ENCODE data around the gene ZNF543.

Gene ZNF543

DNA sequence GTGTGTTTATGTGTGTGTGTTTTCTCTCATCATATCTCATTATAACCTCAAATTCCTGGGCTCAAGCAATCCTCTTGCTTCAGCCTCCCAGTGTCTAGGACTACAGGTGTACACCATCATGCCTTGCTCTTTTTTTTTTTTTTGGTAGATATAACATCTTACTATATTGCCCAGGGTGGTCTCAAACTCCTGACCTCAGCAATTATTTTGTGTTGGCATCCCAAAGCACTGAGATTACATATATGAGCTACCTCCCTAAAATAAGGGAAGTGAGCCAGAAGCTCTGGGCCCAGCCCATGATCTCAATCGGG, 448 bp upstream of the ZNF543 start:
- Histone ChIP-seq H4K91ac (ENCODE audit: low read length) (no peak overlapping the region), H2BK12ac (ENCODE audit: low read length in 2 of 2) (no peak overlapping the region), H2BK5ac (ENCODE audit: low read depth, low read length, poor library complexity, severe bottlenecking) (no peak overlapping the region), H3K9ac (ENCODE audit: low read length) (peak overlapping the region; percentile 97), H3K36me3 (ENCODE audit: control insufficient read depth in 1 of 2, insufficient read depth in 2 of 2, low read depth in 1 of 2, low read length in 2 of 2) (peaks cover 9 to 16% of the 10 kb centered on the region in 2 experiments), H3K18ac (ENCODE audit: low read depth in 1 of 2, low read length in 2 of 2) (peak overlapping the region; percentile 40 to 93), H2AFZ (ENCODE audit: low read depth, low read length) (peak overlapping the region; percentile 88), H3K27ac (ENCODE audit: low read length, poor library complexity, severe bottlenecking) (peak overlapping the region; percentile 76), H3K4me3 (ENCODE audit: insufficient read depth in 1 of 2, low read depth in 1 of 2, low read length in 2 of 2) (peak overlapping the region; percentile 80 to 100), H2BK120ac (ENCODE audit: low read depth, low read length) (no peak overlapping the region), H3K4me2 (ENCODE audit: low read length, poor library complexity, severe bottlenecking) (peak overlapping the region; percentile 53), H3K4ac (ENCODE audit: low read depth in 1 of 2, low read length in 2 of 2) (peak overlapping the region in 1 of 2 experiments; percentile 86), H3K4me1 (ENCODE audit: control insufficient read depth, insufficient read depth, low read depth, low read length) (peaks cover 9% of the 10 kb centered on the region), H3K79me1 (replicated peaks; ENCODE audit: low read length, poor library complexity, severe bottlenecking) (peaks cover 16% of the 10 kb centered on the region), H3K14ac (ENCODE audit: low read length in 2 of 2) (no peak overlapping the region), H3K27me3 (ENCODE audit: control insufficient read depth in 1 of 2, insufficient read depth in 1 of 2, low read length in 2 of 2) (peaks cover 0 to 7% of the 10 kb centered on the region in 2 experiments), H3K9me3 (ENCODE audit: control insufficient read depth, low read length) (no peaks in the 10 kb centered on the region), H2BK15ac (ENCODE audit: low read depth, poor library complexity, severe bottlenecking) (no peak overlapping the region), H3K23ac (ENCODE audit: low read length in 2 of 2) (no peak overlapping the region), H2AK5ac (ENCODE audit: low read length, severe bottlenecking) (peak overlapping the region; percentile 21), H4K8ac (ENCODE audit: low read length) (peak overlapping the region; percentile 94)
- no peak for DNase-seq
- 8% methylated on average over 1 of the region's 1 CpG for WGBS

DNA sequence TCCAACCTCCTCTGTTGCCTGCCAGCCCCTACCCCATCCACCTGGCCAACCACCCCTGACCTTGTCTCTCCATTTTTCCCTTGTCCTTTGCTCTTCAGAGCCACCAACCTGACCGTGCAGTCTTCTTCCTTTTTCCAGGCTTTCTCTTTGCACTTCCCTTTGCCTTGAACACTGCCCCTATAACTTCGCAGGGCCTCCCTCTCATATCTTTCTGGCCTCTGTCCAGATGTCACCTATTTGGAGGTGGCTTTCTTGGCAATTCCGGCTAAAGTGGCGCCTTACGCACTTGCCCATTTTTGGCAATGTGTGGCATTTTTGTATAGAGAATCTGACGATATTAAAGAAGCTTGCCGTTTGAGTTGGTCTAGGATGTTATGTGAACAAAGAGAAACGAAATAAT, 844 bp downstream of the ZNF543 start:
- Histone ChIP-seq H2AFZ (ENCODE audit: low read depth, low read length) (no peak overlapping the region), H3K4me1 (ENCODE audit: control insufficient read depth, insufficient read depth, low read depth, low read length) (peaks cover 9% of the 10 kb centered on the region), H4K8ac (ENCODE audit: low read length) (no peak overlapping the region), H3K9me3 (ENCODE audit: control insufficient read depth, low read length) (no peaks in the 10 kb centered on the region), H2BK120ac (ENCODE audit: low read depth, low read length) (no peak overlapping the region), H3K4me2 (ENCODE audit: low read length, poor library complexity, severe bottlenecking) (peak overlapping the region; percentile 80), H3K14ac (ENCODE audit: low read length in 2 of 2) (no peak overlapping the region), H2BK12ac (ENCODE audit: low read length in 2 of 2) (no peak overlapping the region), H3K4ac (ENCODE audit: low read depth in 1 of 2, low read length in 2 of 2) (peak overlapping the region in 1 of 2 experiments; percentile 57), H3K27ac (ENCODE audit: low read length, poor library complexity, severe bottlenecking) (no peak overlapping the region), H3K18ac (ENCODE audit: low read depth in 1 of 2, low read length in 2 of 2) (no peak overlapping the region), H3K36me3 (ENCODE audit: control insufficient read depth in 1 of 2, insufficient read depth in 2 of 2, low read depth in 1 of 2, low read length in 2 of 2) (peaks cover 19 to 29% of the 10 kb centered on the region in 2 experiments), H2BK5ac (ENCODE audit: low read depth, low read length, poor library complexity, severe bottlenecking) (no peak overlapping the region), H3K4me3 (ENCODE audit: insufficient read depth in 1 of 2, low read depth in 1 of 2, low read length in 2 of 2) (peak overlapping the region; percentile 80 to 100), H3K79me1 (replicated peaks; ENCODE audit: low read length, poor library complexity, severe bottlenecking) (peaks cover 26% of the 10 kb centered on the region), H3K27me3 (ENCODE audit: control insufficient read depth in 1 of 2, insufficient read depth in 1 of 2, low read length in 2 of 2) (peaks cover 0 to 3% of the 10 kb centered on the region in 2 experiments), H3K23ac (ENCODE audit: low read length in 2 of 2) (no peak overlapping the region), H2AK5ac (ENCODE audit: low read length, severe bottlenecking) (no peak overlapping the region), H3K9ac (ENCODE audit: low read length) (peak overlapping the region; percentile 97), H4K91ac (ENCODE audit: low read length) (no peak overlapping the region), H2BK15ac (ENCODE audit: low read depth, poor library complexity, severe bottlenecking) (no peak overlapping the region)
- DNase-seq, result no peak
- WGBS, result 61% methylated on average over 8 of the region's 8 CpGs

DNA sequence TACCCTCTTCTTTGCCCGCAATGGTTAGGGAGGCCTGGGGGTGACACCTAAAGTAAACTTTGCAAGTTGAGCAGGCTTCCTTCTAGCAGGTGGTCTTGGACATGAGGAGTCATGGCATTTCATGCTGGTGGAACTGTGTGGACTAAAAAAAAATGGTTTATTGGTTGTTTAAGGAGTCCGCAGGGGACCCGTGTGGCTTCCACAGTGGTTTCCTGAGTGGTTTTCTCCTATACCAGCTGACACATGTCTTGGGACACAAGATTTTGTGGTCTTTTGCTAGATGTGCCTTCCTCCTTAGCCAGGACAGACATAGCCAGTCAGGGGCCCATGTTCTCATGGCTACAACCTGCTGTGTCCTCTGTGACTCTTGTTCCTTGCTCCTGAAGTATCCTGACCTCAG, 1.5 kb downstream of the ZNF543 start:
- no peak overlapping the region for H2AFZ ChIP-seq (ENCODE audit: low read depth, low read length)
- no peak overlapping the region for H2BK15ac ChIP-seq (ENCODE audit: low read depth, poor library complexity, severe bottlenecking)
- no peak overlapping the region for H3K4ac ChIP-seq (ENCODE audit: low read depth in 1 of 2, low read length in 2 of 2)
- H4K91ac ChIP-seq (ENCODE audit: low read length), result no peak overlapping the region
- no peak for DNase-seq
- H3K9ac ChIP-seq (ENCODE audit: low read length), result peak overlapping the region; percentile 97
- peaks cover 25 to 35% of the 10 kb centered on the region in 2 experiments for H3K36me3 ChIP-seq (ENCODE audit: control insufficient read depth in 1 of 2, insufficient read depth in 2 of 2, low read depth in 1 of 2, low read length in 2 of 2)
- WGBS, result 96% methylated on average over 3 of the region's 3 CpGs
- peaks cover 29% of the 10 kb centered on the region for H3K79me1 ChIP-seq (replicated peaks; ENCODE audit: low read length, poor library complexity, severe bottlenecking)
- H3K4me3 ChIP-seq (ENCODE audit: insufficient read depth in 1 of 2, low read depth in 1 of 2, low read length in 2 of 2), result peak overlapping the region in 1 of 2 experiments; percentile 100
- H2BK12ac ChIP-seq (ENCODE audit: low read length in 2 of 2), result no peak overlapping the region
- H3K4me2 ChIP-seq (ENCODE audit: low read length, poor library complexity, severe bottlenecking), result peak overlapping the region; percentile 80
- H3K27me3 ChIP-seq (ENCODE audit: control insufficient read depth in 1 of 2, insufficient read depth in 1 of 2, low read length in 2 of 2), result no peaks in the 10 kb centered on the region
- H3K27ac ChIP-seq (ENCODE audit: low read length, poor library complexity, severe bottlenecking), result no peak overlapping the region
- no peak overlapping the region for H2BK120ac ChIP-seq (ENCODE audit: low read depth, low read length)
- H3K9me3 ChIP-seq (ENCODE audit: control insufficient read depth, low read length), result no peaks in the 10 kb centered on the region
- no peak overlapping the region for H2BK5ac ChIP-seq (ENCODE audit: low read depth, low read length, poor library complexity, severe bottlenecking)
- H3K14ac ChIP-seq (ENCODE audit: low read length in 2 of 2), result no peak overlapping the region
- H3K4me1 ChIP-seq (ENCODE audit: control insufficient read depth, insufficient read depth, low read depth, low read length), result peaks cover 9% of the 10 kb centered on the region
- no peak overlapping the region for H3K18ac ChIP-seq (ENCODE audit: low read depth in 1 of 2, low read length in 2 of 2)
- no peak overlapping the region for H3K23ac ChIP-seq (ENCODE audit: low read length in 2 of 2)
- H2AK5ac ChIP-seq (ENCODE audit: low read length, severe bottlenecking), result no peak overlapping the region
- H4K8ac ChIP-seq (ENCODE audit: low read length), result no peak overlapping the region

DNA sequence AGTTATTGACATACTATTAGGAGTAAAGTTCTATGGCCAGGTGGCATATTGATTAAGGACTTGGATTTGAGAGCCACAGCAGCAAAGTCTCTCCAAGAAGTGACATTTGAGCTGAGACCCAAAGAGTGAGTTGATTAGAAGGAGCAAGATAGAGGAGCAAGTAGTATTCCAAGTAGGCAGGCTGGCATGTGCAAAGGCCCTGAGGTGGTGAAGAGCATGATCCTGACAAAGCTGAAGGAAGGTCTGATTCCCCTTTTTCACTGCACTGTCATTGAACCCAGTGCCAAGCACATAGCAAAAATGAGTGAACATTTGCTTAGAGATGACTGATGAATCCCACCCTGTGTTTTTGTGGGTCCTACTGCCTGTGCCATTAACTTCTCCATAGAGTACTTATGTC, 4.7 kb downstream of the ZNF543 start:
- Histone ChIP-seq H3K4me3 (ENCODE audit: insufficient read depth in 1 of 2, low read depth in 1 of 2, low read length in 2 of 2) (no peak overlapping the region), H4K8ac (ENCODE audit: low read length) (no peak overlapping the region), H2AFZ (ENCODE audit: low read depth, low read length) (no peak overlapping the region), H2BK5ac (ENCODE audit: low read depth, low read length, poor library complexity, severe bottlenecking) (no peak overlapping the region), H3K18ac (ENCODE audit: low read depth in 1 of 2, low read length in 2 of 2) (no peak overlapping the region), H3K4me1 (ENCODE audit: control insufficient read depth, insufficient read depth, low read depth, low read length) (peaks cover 9% of the 10 kb centered on the region), H3K36me3 (ENCODE audit: control insufficient read depth in 1 of 2, insufficient read depth in 2 of 2, low read depth in 1 of 2, low read length in 2 of 2) (peaks cover 48 to 64% of the 10 kb centered on the region in 2 experiments), H3K4ac (ENCODE audit: low read depth in 1 of 2, low read length in 2 of 2) (no peak overlapping the region), H3K14ac (ENCODE audit: low read length in 2 of 2) (no peak overlapping the region), H3K27ac (ENCODE audit: low read length, poor library complexity, severe bottlenecking) (no peak overlapping the region), H2BK15ac (ENCODE audit: low read depth, poor library complexity, severe bottlenecking) (no peak overlapping the region), H2AK5ac (ENCODE audit: low read length, severe bottlenecking) (no peak overlapping the region), H3K4me2 (ENCODE audit: low read length, poor library complexity, severe bottlenecking) (no peak overlapping the region), H2BK12ac (ENCODE audit: low read length in 2 of 2) (no peak overlapping the region), H3K23ac (ENCODE audit: low read length in 2 of 2) (no peak overlapping the region), H3K27me3 (ENCODE audit: control insufficient read depth in 1 of 2, insufficient read depth in 1 of 2, low read length in 2 of 2) (no peaks in the 10 kb centered on the region), H3K9me3 (ENCODE audit: control insufficient read depth, low read length) (peaks cover 18% of the 10 kb centered on the region), H3K9ac (ENCODE audit: low read length) (no peak overlapping the region), H3K79me1 (replicated peaks; ENCODE audit: low read length, poor library complexity, severe bottlenecking) (peaks cover 39% of the 10 kb centered on the region), H4K91ac (ENCODE audit: low read length) (no peak overlapping the region), H2BK120ac (ENCODE audit: low read depth, low read length) (no peak overlapping the region)
- no peak for DNase-seq
